NCI-H82 (cell line): ENCODE data around the gene RBM24.

Source experiments
- DNase-seq: peaks from one replicate; lab custom pipeline; 2025; lab: John Stamatoyannopoulos, UW

Gene RBM24

DNA sequence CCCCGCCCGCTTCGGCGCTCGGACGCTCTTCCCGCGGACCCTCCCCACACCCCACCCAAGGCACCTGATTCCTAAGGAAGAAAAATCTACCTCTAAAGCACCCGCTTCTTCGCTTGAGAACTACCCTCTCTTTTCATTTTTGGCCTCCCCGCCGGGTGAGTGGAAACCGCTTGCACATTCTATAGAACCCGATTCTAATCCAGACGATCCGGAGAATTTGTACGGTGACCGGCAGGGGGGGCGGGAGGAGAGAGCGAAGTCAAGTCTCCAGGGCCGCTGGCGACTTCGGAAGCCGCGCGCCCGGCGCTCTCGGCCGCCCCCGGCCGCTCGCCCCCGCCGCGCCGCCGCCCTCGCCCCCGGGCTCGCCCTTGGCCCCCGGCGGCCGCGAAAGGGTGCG lies at the start of gene RBM24:
TSS of gene RBM24 (plus strand) at position 262 of the 397 bp plus-strand sequence. CDS start 221 bp downstream, outside the sequence.
- DNase-seq, result peak; percentile 78

DNA sequence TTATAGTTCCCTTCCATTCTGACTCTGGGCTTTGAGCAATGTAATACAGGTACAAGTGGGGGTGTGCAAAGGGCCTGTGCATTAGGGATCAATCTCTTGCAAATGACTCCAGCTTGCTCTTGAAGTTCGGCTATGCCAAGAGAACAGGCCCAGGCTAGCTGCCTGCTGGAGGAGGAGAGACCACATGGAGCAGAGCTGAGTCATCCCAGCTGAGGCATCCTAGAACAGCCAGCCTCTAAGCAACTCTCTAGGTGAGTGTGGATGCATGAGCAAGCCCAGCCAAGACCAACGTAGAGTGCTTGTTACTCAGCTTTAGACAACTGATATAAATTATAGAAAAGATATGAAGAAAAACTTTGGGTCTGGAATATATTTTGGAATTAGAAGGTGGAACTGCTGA lies 47.6 kb upstream of the RBM24 start:
- DNase-seq, result no peak

DNA sequence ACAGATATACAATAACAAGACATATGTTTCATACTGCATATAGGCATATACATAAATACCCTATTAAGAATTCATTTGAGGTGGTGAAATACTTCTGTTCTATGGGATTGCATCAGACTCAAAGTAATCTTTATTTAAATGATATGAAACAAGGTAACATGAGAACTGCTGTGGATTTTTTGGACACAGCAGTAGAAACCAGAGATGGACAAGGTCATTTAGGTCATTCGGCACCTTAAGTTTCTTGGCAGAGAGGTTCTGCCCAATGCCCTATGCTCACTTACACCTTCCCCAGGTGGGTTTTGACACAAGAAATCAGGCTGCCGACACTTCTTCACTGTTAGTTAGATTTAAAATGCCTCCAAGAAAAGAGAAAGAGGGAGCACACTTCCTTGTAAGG lies 43.9 kb upstream of the RBM24 start:
- no peak for DNase-seq

DNA sequence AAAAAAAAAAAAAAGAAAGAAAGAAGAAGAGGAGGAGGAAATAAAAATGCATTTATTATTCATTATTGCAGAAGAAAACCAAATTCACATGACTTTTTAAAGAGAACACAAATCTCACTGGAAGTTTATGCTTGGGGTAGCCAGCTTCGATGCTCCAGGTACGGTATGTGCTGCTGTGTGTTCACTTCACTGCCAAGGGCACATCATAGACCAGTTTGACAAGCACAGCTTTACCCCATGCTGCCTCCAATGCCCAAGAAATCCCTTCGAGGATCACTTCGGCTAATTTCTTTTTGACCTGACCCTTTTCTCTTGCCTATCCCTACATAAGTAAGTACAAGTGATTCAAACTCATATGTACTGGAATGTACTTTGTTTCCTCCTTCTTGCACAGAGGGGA lies 41.9 kb upstream of the RBM24 start:
- DNase-seq, result no peak

DNA sequence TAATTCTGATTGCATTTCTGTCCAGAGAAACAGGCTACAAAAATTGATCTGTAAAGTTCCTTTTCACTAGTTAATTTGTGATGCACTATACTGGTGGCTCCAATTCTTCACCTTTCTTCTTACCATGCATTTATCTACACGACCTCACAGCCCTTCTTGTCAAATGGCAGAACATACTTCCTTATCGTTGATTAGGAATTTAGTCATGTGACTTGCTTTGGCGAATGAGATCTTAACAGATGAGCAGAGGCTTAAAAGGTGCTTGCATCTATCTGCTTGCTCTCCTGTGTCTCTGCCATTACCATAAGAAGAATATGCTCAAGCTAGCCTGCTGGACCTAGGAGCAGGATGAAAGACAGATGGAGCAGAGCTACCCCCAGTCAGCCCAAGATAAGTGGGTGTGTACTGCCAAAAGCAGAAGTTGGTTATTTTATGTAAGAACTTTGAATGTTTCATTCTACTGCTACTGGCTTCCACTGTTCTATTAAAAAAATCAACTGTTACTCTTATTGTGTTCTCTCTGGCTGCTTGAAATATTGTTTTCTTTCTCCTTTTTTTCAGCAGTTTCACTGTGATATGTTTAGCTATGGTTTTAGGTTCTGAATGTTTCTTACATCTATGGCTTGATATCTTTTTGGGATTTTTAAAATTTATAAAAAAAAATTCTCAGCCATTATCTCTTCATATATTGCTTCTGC lies 40.2 kb upstream of the RBM24 start:
- DNase-seq, result no peak

DNA sequence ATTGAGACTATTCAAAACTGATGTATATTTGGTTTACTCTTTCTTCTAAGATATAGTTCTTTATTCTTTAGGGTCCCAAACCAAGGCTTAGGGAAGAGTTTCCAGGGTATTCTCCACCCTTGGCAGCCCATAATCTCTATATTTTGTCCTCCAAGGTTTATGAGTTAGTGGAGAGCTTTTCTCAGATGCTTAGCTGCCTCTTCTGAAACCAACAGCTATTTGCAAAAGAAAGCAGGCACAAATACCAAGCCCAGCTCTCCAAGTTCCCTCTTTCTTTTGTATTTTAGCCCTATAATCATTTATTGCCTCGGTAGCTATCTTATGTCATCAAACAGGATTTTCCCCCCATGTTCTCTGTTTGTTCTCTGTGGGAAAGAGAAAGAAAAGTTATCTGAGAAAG lies 39.1 kb upstream of the RBM24 start:
- no peak for DNase-seq

DNA sequence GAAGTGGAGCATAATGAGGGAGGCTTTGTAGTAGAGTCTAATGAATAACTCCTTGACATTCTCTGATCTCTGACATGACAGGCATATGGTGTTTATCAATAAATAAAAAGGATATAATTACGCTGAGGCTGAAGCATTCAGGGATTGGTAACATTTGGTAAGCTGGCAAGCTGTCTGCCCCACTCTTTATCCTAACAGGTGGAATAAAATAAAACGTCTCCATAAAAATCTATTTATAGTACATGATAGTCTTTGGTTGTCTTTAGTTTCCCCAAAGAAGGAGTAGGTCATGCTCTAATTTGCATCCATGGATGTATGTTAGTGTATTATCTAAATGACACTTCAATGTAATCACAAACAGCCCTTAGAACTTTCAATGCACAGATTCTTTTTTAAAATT lies 30.9 kb upstream of the RBM24 start:
- DNase-seq, result no peak

DNA sequence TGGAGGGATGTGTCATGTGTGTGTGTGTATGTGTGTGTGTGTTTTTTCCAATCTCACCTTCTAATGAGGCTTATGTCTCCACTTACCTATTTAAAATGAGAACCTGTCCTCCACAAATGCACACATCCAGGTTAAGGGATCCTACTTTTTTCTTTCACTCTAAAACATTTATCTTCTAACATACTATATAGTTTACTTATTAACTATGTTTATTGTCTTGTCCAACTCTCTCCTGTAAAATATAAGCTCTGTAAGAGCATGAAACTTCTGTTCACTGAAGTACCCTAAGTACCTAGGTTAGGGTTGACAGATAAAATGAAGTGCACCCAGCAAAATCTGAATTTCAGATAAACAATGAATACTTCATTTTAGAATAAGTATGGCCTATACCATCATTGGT lies 29.2 kb upstream of the RBM24 start:
- DNase-seq, result no peak

DNA sequence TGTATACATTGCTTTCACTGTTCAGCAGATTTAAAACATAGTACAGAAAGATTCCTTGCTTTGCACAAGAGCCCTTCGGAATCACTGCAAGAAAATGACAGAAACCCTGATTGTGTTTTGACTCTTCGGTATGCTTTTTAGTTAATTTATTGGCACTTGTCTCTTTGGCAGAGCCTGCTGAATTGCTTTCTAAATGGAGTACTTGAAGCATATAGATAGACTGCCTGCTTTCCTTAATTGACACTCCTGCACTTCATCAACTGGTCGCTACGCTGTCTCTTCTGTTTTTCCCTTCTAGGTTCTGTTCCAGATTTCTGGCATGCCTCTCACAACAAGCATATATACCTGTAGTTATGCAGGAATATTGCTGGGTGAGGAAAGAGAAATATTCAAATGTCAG lies 22.4 kb upstream of the RBM24 start:
- DNase-seq, result no peak

DNA sequence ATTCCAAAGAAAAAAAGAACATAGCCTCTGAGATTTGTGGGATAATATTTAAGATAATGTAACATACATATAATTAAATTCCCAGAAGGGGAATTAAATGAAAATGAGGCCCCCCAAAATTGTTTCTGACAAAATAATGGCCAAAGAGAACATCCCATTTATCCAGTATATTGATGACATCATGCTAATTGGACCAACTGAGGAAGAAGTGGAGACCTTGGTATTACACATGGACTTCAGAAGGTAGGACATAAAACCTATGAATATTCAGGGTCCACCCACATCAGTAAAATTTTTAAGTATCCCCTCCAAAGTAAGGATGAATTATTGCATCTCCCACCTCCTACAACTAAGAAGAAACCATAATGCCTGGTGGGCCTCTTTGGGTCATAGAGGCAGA lies 15.6 kb upstream of the RBM24 start:
- DNase-seq, result no peak

DNA sequence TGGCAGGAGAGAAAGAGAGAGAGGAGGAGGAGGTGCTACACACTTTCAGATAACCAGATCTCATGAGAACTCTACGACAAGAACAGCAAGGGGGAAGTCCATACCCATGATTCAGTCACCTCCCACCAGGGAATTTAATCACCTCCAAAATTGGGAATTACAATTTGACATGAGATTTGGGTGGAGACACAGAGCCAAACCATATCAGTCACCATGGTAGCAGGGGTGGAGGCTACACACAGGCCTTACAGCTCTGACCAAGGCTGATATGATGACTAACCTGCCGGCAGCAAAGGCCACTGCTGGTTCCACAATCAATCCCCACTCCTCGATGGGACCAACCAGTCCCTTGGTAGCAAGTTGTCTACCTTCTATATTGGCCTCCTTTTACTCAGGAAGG lies 13.6 kb upstream of the RBM24 start:
- no peak for DNase-seq

DNA sequence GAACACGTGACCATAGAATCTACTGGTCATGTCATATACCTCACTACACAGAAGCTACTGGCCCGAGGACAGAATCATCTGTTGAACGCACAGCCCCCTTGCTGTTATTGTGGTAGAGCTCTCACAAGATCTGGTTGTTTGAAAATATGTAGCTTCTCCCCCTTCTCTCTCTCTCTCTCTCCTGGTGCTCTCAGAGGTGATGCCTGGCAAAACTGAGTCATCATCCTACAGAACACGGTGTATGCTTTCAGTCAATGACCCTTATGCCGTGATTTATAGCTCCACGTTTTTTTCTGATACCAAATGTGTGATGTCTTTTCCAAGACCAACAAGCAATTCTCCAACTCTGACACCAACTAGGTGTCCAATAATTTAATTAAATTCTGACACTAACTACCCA lies 13.0 kb upstream of the RBM24 start:
- DNase-seq, result no peak

DNA sequence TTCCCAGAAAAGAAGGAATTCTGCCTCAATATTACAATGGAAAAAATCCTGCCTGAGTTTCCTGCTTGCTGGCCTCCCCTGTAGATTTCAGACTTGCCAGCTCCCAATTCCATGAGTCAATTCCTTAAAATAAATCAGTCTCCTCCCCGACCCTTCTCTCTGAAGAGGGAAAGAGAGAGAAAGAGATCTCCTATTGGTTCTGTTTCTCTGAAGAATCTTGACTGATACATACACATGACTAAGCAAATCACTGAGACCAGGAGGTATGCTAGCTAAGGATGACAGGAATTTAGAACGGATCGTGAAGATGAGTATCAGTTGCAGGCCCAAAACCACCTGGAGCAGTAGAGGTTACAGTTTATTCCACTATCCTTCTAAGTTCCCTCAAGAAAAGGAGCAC lies 11.3 kb upstream of the RBM24 start:
- DNase-seq, result no peak

DNA sequence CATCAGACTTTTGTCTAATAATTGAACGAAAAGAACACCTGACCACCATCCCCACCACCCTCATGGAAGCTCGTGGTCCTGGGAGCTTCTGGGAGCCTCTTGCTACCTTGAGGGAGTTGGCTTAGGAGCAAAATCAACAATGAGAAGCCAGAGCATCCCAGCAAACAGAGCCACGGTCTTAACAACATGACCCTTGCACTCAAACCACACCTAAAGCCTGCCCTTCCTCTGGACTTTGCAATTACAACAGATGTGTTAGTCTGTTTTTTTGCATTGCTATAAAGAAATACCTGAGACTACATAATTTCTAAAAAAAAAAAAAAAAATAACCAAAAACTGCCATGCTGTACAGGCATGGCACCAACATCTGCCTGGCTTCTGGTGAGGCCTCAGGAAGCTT lies 9.5 kb upstream of the RBM24 start:
- DNase-seq, result no peak

DNA sequence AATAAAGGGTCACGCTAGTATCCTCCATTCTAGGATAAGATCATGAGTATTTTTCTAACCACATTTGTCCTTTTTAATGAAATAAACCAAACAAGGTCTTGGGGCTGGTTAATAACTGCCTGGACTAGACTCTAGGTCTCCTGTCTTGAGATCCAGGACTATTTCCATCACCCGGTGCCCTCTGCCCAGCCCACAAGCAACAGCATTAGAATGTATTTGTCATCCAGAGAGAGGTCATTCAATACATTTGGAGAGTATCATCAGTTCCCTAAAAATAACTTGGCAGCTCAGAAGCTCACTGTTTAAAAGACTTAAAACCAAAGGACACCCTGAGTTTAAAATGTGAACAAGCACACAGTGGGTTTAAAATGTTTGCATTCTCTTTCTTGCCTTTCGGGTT lies 4.4 kb upstream of the RBM24 start:
- DNase-seq, result no peak

DNA sequence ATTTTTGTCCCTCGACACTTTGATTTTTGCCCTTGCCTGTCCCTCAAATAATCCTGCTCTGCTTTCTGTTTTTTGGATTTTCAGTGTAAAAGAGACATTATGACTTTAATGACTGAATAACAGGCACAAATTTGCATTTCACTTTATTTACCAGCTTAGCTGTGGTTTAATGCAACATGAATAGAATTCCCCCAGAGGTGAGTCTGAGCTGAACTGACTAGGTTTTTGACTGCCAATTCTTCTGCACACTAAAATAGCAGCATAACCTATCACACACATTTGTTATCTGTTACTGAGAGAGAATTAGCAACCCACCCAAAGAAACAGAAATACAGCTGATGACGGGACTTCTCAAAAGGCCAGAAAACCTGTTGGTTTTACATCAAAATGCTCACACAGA lies 3.9 kb upstream of the RBM24 start:
- DNase-seq, result no peak

DNA sequence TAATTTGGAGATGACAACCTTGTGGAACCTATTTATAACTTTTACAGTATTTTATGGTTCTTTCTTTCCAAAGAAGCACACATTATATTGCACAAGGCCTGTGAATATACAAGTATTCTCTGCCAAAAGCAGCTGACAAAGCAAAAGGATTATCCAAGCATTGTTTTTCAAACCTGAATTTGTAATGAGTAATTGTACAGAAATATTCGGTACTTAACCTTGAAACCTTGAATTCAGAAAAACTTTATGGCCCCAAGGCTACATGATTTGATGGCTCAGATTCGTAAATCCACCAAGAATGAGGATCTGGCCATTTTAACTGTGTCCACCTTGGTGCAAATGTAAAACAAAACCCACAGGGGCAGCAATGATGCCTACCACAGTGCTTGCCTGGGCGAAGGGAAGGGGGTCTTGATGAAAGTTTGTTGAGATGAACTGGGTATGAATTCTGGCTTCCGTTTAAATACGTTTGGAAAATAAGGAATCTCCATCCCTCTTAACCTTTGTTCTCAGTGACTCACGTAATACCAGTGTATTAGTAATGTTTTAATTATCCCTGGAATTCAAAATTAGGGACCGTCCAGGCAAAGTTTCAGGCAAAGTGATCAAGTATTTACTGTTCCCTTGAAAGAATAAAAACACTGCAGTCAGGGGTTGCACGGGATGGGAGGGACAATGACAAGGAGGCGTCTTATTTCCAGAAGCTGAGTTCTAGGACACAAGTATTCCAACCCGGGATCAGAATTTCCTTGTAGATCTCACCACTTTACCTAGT lies 2.7 kb upstream of the RBM24 start:
- DNase-seq, result no peak

DNA sequence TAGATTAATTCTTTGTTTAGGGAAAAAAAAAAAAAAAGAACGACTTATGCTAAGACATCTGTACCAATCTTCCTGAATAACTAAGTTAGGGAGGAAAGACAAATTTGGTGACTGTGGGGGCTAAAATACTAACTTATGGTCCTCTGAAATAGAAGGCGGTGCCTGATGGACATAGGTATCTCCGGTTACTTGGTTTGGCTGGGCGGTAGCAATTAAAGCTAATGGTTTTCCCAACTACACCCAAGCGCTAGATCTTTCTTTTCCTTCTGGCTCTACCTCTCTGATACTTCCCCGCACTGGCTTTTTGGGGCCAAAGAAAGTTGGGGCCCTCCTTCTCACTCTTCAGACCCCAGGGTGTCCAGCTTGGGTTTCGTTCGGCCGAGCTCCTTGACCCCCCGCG lies 1.0 kb upstream of the RBM24 start:
- DNase-seq, result no peak

DNA sequence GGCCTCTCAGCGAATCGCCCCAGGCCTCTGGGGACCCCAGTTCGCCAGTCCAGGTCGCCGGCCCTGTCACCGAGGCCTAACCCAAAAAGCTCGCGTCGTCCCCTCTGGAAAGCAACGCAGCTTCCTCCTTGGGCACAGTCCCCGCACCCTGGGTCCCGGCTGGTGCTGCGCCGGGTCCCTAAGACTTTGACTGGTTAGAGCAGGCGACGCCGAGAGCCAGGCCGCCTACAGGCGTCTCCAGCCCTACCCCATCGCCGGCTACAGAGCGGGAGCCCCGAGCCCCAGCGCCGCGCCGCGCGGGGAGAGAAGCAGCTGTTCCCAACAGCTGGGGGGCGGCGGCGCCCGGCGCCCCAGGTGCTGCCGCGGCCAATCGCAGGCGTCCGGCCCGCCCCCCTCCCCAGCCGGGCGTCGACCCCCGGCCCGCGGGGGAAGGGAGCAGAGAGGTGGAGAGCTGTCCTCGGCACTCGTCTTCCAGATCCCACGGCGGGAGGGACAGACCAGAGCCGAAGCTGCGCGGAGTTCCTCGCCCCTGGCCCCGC lies 540 bp upstream of the RBM24 start:
- DNase-seq, result peak; percentile 51

DNA sequence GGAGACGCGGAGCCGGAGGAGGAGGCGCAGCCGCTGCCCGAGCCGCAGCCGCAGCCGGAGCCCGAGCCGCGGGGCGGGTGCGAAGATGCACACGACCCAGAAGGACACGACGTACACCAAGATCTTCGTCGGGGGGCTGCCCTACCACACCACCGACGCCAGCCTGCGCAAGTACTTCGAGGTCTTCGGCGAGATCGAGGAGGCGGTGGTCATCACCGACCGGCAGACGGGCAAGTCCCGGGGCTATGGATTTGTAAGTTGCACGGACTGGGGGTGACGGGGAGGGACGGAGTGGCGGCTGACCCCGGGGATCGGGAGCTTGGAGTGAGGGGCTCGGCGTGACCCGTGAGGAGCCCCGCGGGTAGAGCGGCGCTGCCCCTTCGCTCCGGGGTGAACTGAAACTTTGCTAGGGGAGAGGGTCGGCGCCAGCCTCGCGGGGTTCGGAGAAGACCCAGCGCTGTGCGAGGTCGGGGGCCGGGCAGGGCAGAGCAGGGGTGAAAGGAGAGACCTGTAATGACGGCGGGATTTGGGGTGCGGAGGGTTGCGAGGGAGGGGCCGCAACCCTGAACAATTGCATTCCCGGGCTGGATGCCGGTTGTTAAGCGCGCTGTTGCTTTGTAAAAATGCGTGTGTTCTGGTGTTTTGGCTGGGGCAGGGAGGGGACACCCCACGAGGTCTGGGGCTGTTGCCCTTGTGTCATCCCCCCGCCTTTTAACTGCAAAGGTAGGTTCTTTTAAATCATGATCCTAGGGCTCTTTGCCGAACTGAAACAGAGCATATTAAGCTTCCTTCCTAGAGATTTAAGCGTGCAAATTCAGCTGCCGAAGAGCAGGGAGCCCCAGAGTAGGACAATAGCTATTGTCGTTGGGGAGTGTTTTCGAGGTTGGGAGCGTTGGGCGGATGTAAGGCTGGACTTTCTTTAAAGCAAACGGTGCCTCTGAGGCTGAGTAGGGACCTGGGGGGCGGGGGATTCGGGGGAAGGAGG lies 628 bp downstream of the RBM24 start:
- DNase-seq, result peak; percentile 10

DNA sequence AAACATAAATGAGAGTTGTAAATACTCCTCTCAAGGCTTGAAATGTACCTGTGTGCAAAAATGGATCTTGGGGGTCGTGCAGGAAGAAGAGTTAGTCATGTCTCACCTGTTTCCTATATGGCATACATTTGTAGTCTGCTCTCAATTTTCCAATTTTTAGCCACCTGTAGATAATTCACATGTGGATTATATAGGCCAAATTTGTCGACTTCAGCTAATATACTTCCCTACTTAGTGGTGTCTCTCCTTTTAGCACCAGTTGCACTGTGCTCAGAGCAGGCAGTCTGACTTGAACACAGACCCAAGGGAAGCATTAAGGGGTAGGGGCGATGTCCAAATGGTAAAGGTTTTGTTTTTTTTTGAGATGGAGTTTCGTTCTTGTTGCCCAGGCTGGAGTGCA lies 1.9 kb downstream of the RBM24 start:
- DNase-seq, result no peak

DNA sequence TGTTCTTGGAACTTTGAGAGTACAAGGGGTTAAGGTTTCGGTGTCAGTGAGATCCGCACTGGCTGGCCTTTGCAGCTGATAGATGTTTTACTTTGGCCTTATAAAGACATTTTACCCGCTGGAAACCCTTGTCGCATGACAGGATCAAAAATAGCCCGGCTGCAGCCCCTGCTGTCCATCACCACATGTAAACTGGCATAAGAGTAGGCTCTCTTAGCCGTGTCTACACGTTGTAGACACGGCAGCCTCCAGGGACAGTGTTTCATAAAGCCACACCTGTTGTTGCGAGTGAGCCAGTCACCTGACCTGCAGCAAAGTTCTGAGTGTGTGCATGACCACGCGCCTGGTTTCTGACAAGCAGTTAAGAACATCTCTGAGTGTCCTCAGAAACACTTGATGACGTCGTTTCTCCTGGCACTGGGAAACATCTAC lies 8.5 kb downstream of the RBM24 start:
- no peak for DNase-seq
